DND-41 (cell line): ENCODE measurements around the gene CXCL9.

ENCODE experiments used
- CTCF ChIP-seq: IDR thresholded peaks from 2 replicates; pipeline ENCODE4 v1.5.1; 2012; ENCODE audit warnings: borderline replicate concordance, low read length, moderate library complexity, mild to moderate bottlenecking; ENCODE audit not compliant: poor library complexity, severe bottlenecking; ENCODE audit errors: extremely low read depth
- EZH2 ChIP-seq: IDR thresholded peaks from 3 replicates; pipeline ENCODE4 v1.6.1; 2012; ENCODE audit warnings: borderline replicate concordance, low read depth, mild to moderate bottlenecking, moderate library complexity, low read length, inconsistent platforms; ENCODE audit not compliant: severe bottlenecking

- TF ChIP-seq CTCF (no peak), EZH2 (no peak)
These were observed 7.0 kb downstream of the CXCL9 start for GRCh38 chr4:76000279-76000678.
